IPS-18a (cell line): ENCODE results near the gene YOD1.
"Not testable (repeated sequence)": the region's sequence is repeated elsewhere in the genome, so short reads cannot be mapped to it uniquely, and the experiment has no call there.

ENCODE experiments used
- H3K27ac ChIP-seq: one replicate; pipeline ENCODE4 v1.5.1; 2013; ENCODE audit warnings: low read length
- H3K27me3 ChIP-seq: one replicate; pipeline ENCODE4 v1.6.1; 2013; ENCODE audit warnings: mild to moderate bottlenecking, low read length; ENCODE audit not compliant: control insufficient read depth, insufficient read depth
- H3K36me3 ChIP-seq: one replicate; pipeline ENCODE4 v1.6.1; 2013; ENCODE audit warnings: low read depth, low read length; ENCODE audit not compliant: control insufficient read depth
- H3K4me1 ChIP-seq: one replicate; pipeline ENCODE4 v1.6.1; 2013; ENCODE audit warnings: low read depth, low read length; ENCODE audit not compliant: control insufficient read depth
- H3K4me3 ChIP-seq: one replicate; pipeline ENCODE4 v1.5.1; 2013; ENCODE audit warnings: low read length
- H3K9ac ChIP-seq: one replicate; pipeline ENCODE4 v1.6.1; 2013; ENCODE audit warnings: mild to moderate bottlenecking, low read length, moderate library complexity
- H3K9me3 ChIP-seq: one replicate; pipeline ENCODE4 v1.6.1; 2013; ENCODE audit warnings: low read depth, low read length; ENCODE audit not compliant: control insufficient read depth

The YOD1 gene

GRCh38 chr1:207041397-207041796 is 9.6 kb downstream of the YOD1 start:
- H3K9ac ChIP-seq, H3K4me3 ChIP-seq, H3K9me3 ChIP-seq, H3K4me1 ChIP-seq, H3K27me3 ChIP-seq, H3K27ac ChIP-seq, H3K36me3 ChIP-seq: not testable (repeated sequence)

- Histone ChIP-seq H3K9me3 (no peaks in the 10 kb centered on the region), H3K4me1 (no peaks in the 10 kb centered on the region), H3K4me3 (no peak overlapping the region), H3K36me3 (peaks cover 3% of the 10 kb centered on the region), H3K27me3 (no peaks in the 10 kb centered on the region), H3K9ac (no peak overlapping the region), H3K27ac (no peak overlapping the region)
Observed at GRCh38 chr1:207040181-207040533, 10.9 kb downstream of the YOD1 start.

GRCh38 chr1:207039380-207040180 is 11.4 kb downstream of the YOD1 start:
- no peak overlapping the region for H3K27ac ChIP-seq

GRCh38 chr1:207036865-207037264 is 14.1 kb downstream of the YOD1 start:
- Histone ChIP-seq H3K9ac (no peak overlapping the region), H3K4me1 (peaks cover 15% of the 10 kb centered on the region), H3K36me3 (no peaks in the 10 kb centered on the region), H3K27me3 (no peaks in the 10 kb centered on the region), H3K4me3 (no peak overlapping the region), H3K9me3 (no peaks in the 10 kb centered on the region), H3K27ac (no peak overlapping the region)

More at GRCh38 chr1:207039380-207040180, 11.4 kb downstream of the YOD1 start:
- no peaks in the 10 kb centered on the region for H3K4me1 ChIP-seq
- H3K27me3 ChIP-seq = no peaks in the 10 kb centered on the region
- no peaks in the 10 kb centered on the region for H3K9me3 ChIP-seq
- H3K9ac ChIP-seq = no peak overlapping the region
- no peak overlapping the region for H3K4me3 ChIP-seq
- H3K36me3 ChIP-seq = no peaks in the 10 kb centered on the region

- no peak overlapping the region for H3K4me3 ChIP-seq
- H3K9me3 ChIP-seq = no peaks in the 10 kb centered on the region
- H3K4me1 ChIP-seq = peaks cover 22% of the 10 kb centered on the region
- no peaks in the 10 kb centered on the region for H3K36me3 ChIP-seq
- no peaks in the 10 kb centered on the region for H3K27me3 ChIP-seq
- H3K27ac ChIP-seq = no peak overlapping the region
- H3K9ac ChIP-seq = no peak overlapping the region
Observed at GRCh38 chr1:207035877-207036551, 15.0 kb downstream of the YOD1 start.

- Histone ChIP-seq H3K27me3 (no peaks in the 10 kb centered on the region), H3K4me3 (no peak overlapping the region), H3K9me3 (no peaks in the 10 kb centered on the region), H3K4me1 (peaks cover 22% of the 10 kb centered on the region), H3K27ac (no peak overlapping the region), H3K9ac (no peak overlapping the region), H3K36me3 (no peaks in the 10 kb centered on the region)
Observed at GRCh38 chr1:207034998-207035397, 16.0 kb downstream of the YOD1 start.

- Histone ChIP-seq H3K36me3 (no peaks in the 10 kb centered on the region), H3K4me3 (no peak overlapping the region), H3K27me3 (no peaks in the 10 kb centered on the region), H3K9me3 (no peaks in the 10 kb centered on the region), H3K9ac (no peak overlapping the region), H3K27ac (no peak overlapping the region), H3K4me1 (peaks cover 28% of the 10 kb centered on the region)
Observed at GRCh38 chr1:207034208-207034607, 16.8 kb downstream of the YOD1 start.

GRCh38 chr1:207033302-207033701 is 17.7 kb downstream of the YOD1 start:
- Histone ChIP-seq H3K4me1 (peaks cover 28% of the 10 kb centered on the region), H3K27ac (no peak overlapping the region), H3K27me3 (no peaks in the 10 kb centered on the region), H3K9ac (no peak overlapping the region), H3K4me3 (no peak overlapping the region), H3K9me3 (no peaks in the 10 kb centered on the region), H3K36me3 (no peaks in the 10 kb centered on the region)

GRCh38 chr1:207032528-207033017 is 18.4 kb downstream of the YOD1 start, which contains the start of gene C1orf116:
Gene C1orf116 (minus strand): TSS chr1:207032756. CDS start chr1:207027598, 5,158 bp downstream.
- peaks cover 28% of the 10 kb centered on the region for H3K4me1 ChIP-seq
- no peaks in the 10 kb centered on the region for H3K27me3 ChIP-seq
- H3K27ac ChIP-seq = no peak within 1 kb of the TSS
- H3K9ac ChIP-seq = no peak within 1 kb of the TSS
- H3K9me3 ChIP-seq = no peaks in the 10 kb centered on the region
- no peaks in the 10 kb centered on the region for H3K36me3 ChIP-seq
- H3K4me3 ChIP-seq = peak within 1 kb of the TSS; percentile 24

- H3K36me3 ChIP-seq = peaks cover 1% of the 10 kb centered on the region
- no peaks in the 10 kb centered on the region for H3K9me3 ChIP-seq
- peaks cover 28% of the 10 kb centered on the region for H3K4me1 ChIP-seq
- peak overlapping the region; percentile 24 for H3K4me3 ChIP-seq
- no peak overlapping the region for H3K9ac ChIP-seq
- H3K27me3 ChIP-seq = no peaks in the 10 kb centered on the region
- H3K27ac ChIP-seq = no peak overlapping the region
Observed at GRCh38 chr1:207031632-207032264, 19.3 kb downstream of the YOD1 start.

- H3K4me1 ChIP-seq = peaks cover 31% of the 10 kb centered on the region
- no peaks in the 10 kb centered on the region for H3K9me3 ChIP-seq
- H3K4me3 ChIP-seq = no peak overlapping the region
- H3K27me3 ChIP-seq = no peaks in the 10 kb centered on the region
- H3K27ac ChIP-seq = no peak overlapping the region
- H3K36me3 ChIP-seq = peaks cover 3% of the 10 kb centered on the region
- no peak overlapping the region for H3K9ac ChIP-seq
Observed at GRCh38 chr1:207031016-207031415, 20.0 kb downstream of the YOD1 start.
